Neutrophil (primary cell): ENCODE measurements around the gene BCL2L13.

ENCODE experiments used
- H3K27ac ChIP-seq: fragments of 200-600 bp; sonication (generic); 2 replicates; pipeline ENCODE4 v1.5.1; 2016; ENCODE audit warnings: mild to moderate bottlenecking, moderate library complexity
- H3K27me3 ChIP-seq: fragments of 200-600 bp; sonication (generic); 2 replicates; pipeline ENCODE4 v1.6.0; 2016; ENCODE audit warnings: mild to moderate bottlenecking
- H3K36me3 ChIP-seq: fragments of 200-600 bp; sonication (generic); 2 replicates; pipeline ENCODE4 v1.5.1; 2017
- H3K4me1 ChIP-seq, 2 experiments: fragments of 200-600 bp in 1 of 2; sonication (generic) in 1 of 2; 1 replicate in 1 of 2; 2 replicates in 1 of 2; pipeline versions ENCODE4 v1.5.1 to v1.6.1; 2013 to 2016; ENCODE audit warnings: low read depth in 1 of 2, low read length in 1 of 2, mild to moderate bottlenecking in 1 of 2, moderate library complexity in 1 of 2; ENCODE audit not compliant: control insufficient read depth in 1 of 2, insufficient read depth in 1 of 2
- H3K4me3 ChIP-seq, 2 experiments: fragments of 200-600 bp in 1 of 2; sonication (generic) in 1 of 2; 1 replicate in 1 of 2; 2 replicates in 1 of 2; pipeline ENCODE4 v1.5.1; 2013 to 2016; ENCODE audit warnings: low read depth in 1 of 2, low read length in 1 of 2, mild to moderate bottlenecking in 1 of 2, moderate library complexity in 1 of 2
- H3K9me3 ChIP-seq: fragments of 200-600 bp; sonication (generic); 2 replicates; pipeline ENCODE4 v1.5.1; 2016
- CTCF ChIP-seq: fragments of 200-600 bp; sonication (generic); IDR thresholded peaks from 2 replicates; pipeline ENCODE4 v1.5.1; 2016; ENCODE audit warnings: antibody characterized with exemption

The BCL2L13 gene

GRCh38 chr22:17707526-17707925, 69.0 kb downstream of the BCL2L13 start:
- H3K27ac ChIP-seq = peak overlapping the region; percentile 74
- H3K9me3 ChIP-seq = no peaks in the 10 kb centered on the region
- no peak overlapping the region for H3K4me3 ChIP-seq
- TF ChIP-seq CTCF = no peak
- peaks cover 20% of the 10 kb centered on the region for H3K36me3 ChIP-seq
- peaks cover 7 to 13% of the 10 kb centered on the region in 2 experiments for H3K4me1 ChIP-seq
- H3K27me3 ChIP-seq = no peaks in the 10 kb centered on the region

GRCh38 chr22:17710023-17710422, 71.5 kb downstream of the BCL2L13 start:
- Histone ChIP-seq H3K27me3 (no peaks in the 10 kb centered on the region), H3K9me3 (no peaks in the 10 kb centered on the region), H3K4me3 (no peak overlapping the region), H3K27ac (no peak overlapping the region), H3K4me1 (peaks cover 7 to 13% of the 10 kb centered on the region in 2 experiments), H3K36me3 (peaks cover 6% of the 10 kb centered on the region)
- TF ChIP-seq CTCF = no peak

GRCh38 chr22:17712441-17712840, 73.9 kb downstream of the BCL2L13 start:
- Histone ChIP-seq H3K36me3 (peaks cover 6% of the 10 kb centered on the region), H3K27ac (no peak overlapping the region), H3K9me3 (no peaks in the 10 kb centered on the region), H3K4me1 (no peaks in the 10 kb centered on the region), H3K27me3 (no peaks in the 10 kb centered on the region), H3K4me3 (no peak overlapping the region)
- no peak for TF ChIP-seq CTCF

GRCh38 chr22:17716529-17716928, 78.0 kb downstream of the BCL2L13 start:
- H3K27me3 ChIP-seq = no peaks in the 10 kb centered on the region
- no peak overlapping the region for H3K4me3 ChIP-seq
- TF ChIP-seq CTCF = no peak

GRCh38 chr22:17717708-17718107, 79.2 kb downstream of the BCL2L13 start:
- Histone ChIP-seq H3K9me3 (no peaks in the 10 kb centered on the region), H3K4me3 (no peak overlapping the region), H3K27me3 (no peaks in the 10 kb centered on the region), H3K36me3 (peaks cover 3% of the 10 kb centered on the region), H3K27ac (no peak overlapping the region), H3K4me1 (no peaks in the 10 kb centered on the region)
- no peak for TF ChIP-seq CTCF

More at GRCh38 chr22:17716529-17716928, 78.0 kb downstream of the BCL2L13 start:
- no peak overlapping the region for H3K27ac ChIP-seq
- no peaks in the 10 kb centered on the region for H3K4me1 ChIP-seq
- peaks cover 6% of the 10 kb centered on the region for H3K36me3 ChIP-seq
- H3K9me3 ChIP-seq = no peaks in the 10 kb centered on the region

GRCh38 chr22:17719911-17720310, 81.4 kb downstream of the BCL2L13 start:
- no peak overlapping the region for H3K4me3 ChIP-seq
- no peak overlapping the region for H3K27ac ChIP-seq
- no peaks in the 10 kb centered on the region for H3K36me3 ChIP-seq
- H3K4me1 ChIP-seq = no peaks in the 10 kb centered on the region
- TF ChIP-seq CTCF = no peak
- no peaks in the 10 kb centered on the region for H3K27me3 ChIP-seq
- no peaks in the 10 kb centered on the region for H3K9me3 ChIP-seq
